ENCODE measurements around the gene CHCHD3.
"Not testable (repeated sequence)": the region's sequence is repeated elsewhere in the genome, so short reads cannot be mapped to it uniquely, and the experiment has no call there.

CHCHD3 gene

GRCh38 chr7:132980402-132980801 lies 101.5 kb downstream of the CHCHD3 start:
- H3K27me3 ChIP-seq = no peaks in the 10 kb centered on the region
- H3K36me3 ChIP-seq = no peaks in the 10 kb centered on the region
- no peak overlapping the region for H3K27ac ChIP-seq
- no peak for TF ChIP-seq CTCF (IDR thresholded peaks at IDR 0.05)
- H3K4me1 ChIP-seq (ENCODE audit: control insufficient read depth in 1 of 2, insufficient read depth in 1 of 2, low read depth in 1 of 2, low read length in 1 of 2) = no peaks in the 10 kb centered on the region
- no peaks in the 10 kb centered on the region for H3K9me3 ChIP-seq
- H3K4me3 ChIP-seq (ENCODE audit: low read depth in 1 of 2, low read length in 1 of 2) = no peak overlapping the region

- Histone ChIP-seq H3K4me3 (ENCODE audit: low read depth in 1 of 2, low read length in 1 of 2) (no peak overlapping the region), H3K27ac (no peak overlapping the region), H3K4me1 (ENCODE audit: control insufficient read depth in 1 of 2, insufficient read depth in 1 of 2, low read depth in 1 of 2, low read length in 1 of 2) (no peaks in the 10 kb centered on the region), H3K27me3 (no peaks in the 10 kb centered on the region), H3K36me3 (no peaks in the 10 kb centered on the region), H3K9me3 (no peaks in the 10 kb centered on the region)
- TF ChIP-seq CTCF (IDR thresholded peaks at IDR 0.05) = no peak
These were observed 102.4 kb downstream of the CHCHD3 start for GRCh38 chr7:132979524-132979923.

- peaks cover 12% of the 10 kb centered on the region for H3K36me3 ChIP-seq
- H3K4me1 ChIP-seq (ENCODE audit: control insufficient read depth in 1 of 2, insufficient read depth in 1 of 2, low read depth in 1 of 2, low read length in 1 of 2) = no peaks in the 10 kb centered on the region
- no peak overlapping the region for H3K27ac ChIP-seq
- H3K4me3 ChIP-seq (ENCODE audit: low read depth in 1 of 2, low read length in 1 of 2) = no peak overlapping the region
- H3K9me3 ChIP-seq = no peaks in the 10 kb centered on the region
- H3K27me3 ChIP-seq = no peaks in the 10 kb centered on the region
- TF ChIP-seq CTCF (IDR thresholded peaks at IDR 0.05) = no peak
These were observed 104.7 kb downstream of the CHCHD3 start for GRCh38 chr7:132977234-132977633.

GRCh38 chr7:132972745-132973144 lies 109.1 kb downstream of the CHCHD3 start:
- Histone ChIP-seq H3K36me3 (peaks cover 12% of the 10 kb centered on the region), H3K27ac (no peak overlapping the region), H3K27me3 (no peaks in the 10 kb centered on the region), H3K4me3 (ENCODE audit: low read depth in 1 of 2, low read length in 1 of 2) (no peak overlapping the region), H3K9me3 (no peaks in the 10 kb centered on the region), H3K4me1 (ENCODE audit: control insufficient read depth in 1 of 2, insufficient read depth in 1 of 2, low read depth in 1 of 2, low read length in 1 of 2) (no peaks in the 10 kb centered on the region)
- TF ChIP-seq CTCF (IDR thresholded peaks at IDR 0.05) = no peak

GRCh38 chr7:132970257-132970656 lies 111.6 kb downstream of the CHCHD3 start:
- Histone ChIP-seq H3K9me3 (no peaks in the 10 kb centered on the region), H3K36me3 (peaks cover 12% of the 10 kb centered on the region), H3K27ac (no peak overlapping the region), H3K4me1 (ENCODE audit: control insufficient read depth in 1 of 2, insufficient read depth in 1 of 2, low read depth in 1 of 2, low read length in 1 of 2) (no peaks in the 10 kb centered on the region), H3K27me3 (no peaks in the 10 kb centered on the region), H3K4me3 (ENCODE audit: low read depth in 1 of 2, low read length in 1 of 2) (no peak overlapping the region)
- no peak for TF ChIP-seq CTCF (IDR thresholded peaks at IDR 0.05)

- Histone ChIP-seq H3K27me3 (no peaks in the 10 kb centered on the region), H3K36me3 (peaks cover 12% of the 10 kb centered on the region), H3K4me3 (ENCODE audit: low read depth in 1 of 2, low read length in 1 of 2) (no peak overlapping the region), H3K27ac (no peak overlapping the region), H3K9me3 (no peaks in the 10 kb centered on the region), H3K4me1 (ENCODE audit: control insufficient read depth in 1 of 2, insufficient read depth in 1 of 2, low read depth in 1 of 2, low read length in 1 of 2) (no peaks in the 10 kb centered on the region)
- no peak for TF ChIP-seq CTCF (IDR thresholded peaks at IDR 0.05)
These were observed 112.4 kb downstream of the CHCHD3 start for GRCh38 chr7:132969520-132969919.

- not testable (repeated sequence) for H3K27me3 ChIP-seq
These were observed 114.4 kb downstream of the CHCHD3 start for GRCh38 chr7:132967470-132967848.

More at GRCh38 chr7:132967470-132967848, 114.4 kb downstream of the CHCHD3 start:
- not testable (repeated sequence) for H3K4me1 ChIP-seq (ENCODE audit: control insufficient read depth in 1 of 2, insufficient read depth in 1 of 2, low read depth in 1 of 2, low read length in 1 of 2); H3K4me3 ChIP-seq (ENCODE audit: low read depth in 1 of 2, low read length in 1 of 2); H3K36me3 ChIP-seq; H3K9me3 ChIP-seq; H3K27ac ChIP-seq
